AG04449 (cell line): ENCODE data around the gene S100A14.

Experiments
- CTCF ChIA-PET: fragments of 350-600 bp; formaldehyde crosslinking; extraction: SDS; loops from one replicate; lab custom pipeline; 2021; ENCODE audit warnings: antibody characterized with exemption; lab: Yijun Ruan, JAX
- POLR2A ChIA-PET: fragments of 400-600, 350-600 bp; formaldehyde crosslinking; extraction: SDS; loops from one replicate; lab custom pipeline; 2020; ENCODE audit warnings: antibody characterized with exemption, inconsistent platforms; lab: Yijun Ruan, JAX
- DNase-seq: peaks from one replicate; pipeline ENCODE4 v3.0.0-alpha.2; 2010; ENCODE audit warnings: low read depth, low spot score
- H3K4me3 ChIP-seq: 2 replicates; pipeline ENCODE4 v1.5.1; 2011; ENCODE audit warnings: low read depth, mild to moderate bottlenecking, control low read depth, low read length
- CTCF ChIP-seq: IDR thresholded peaks from one replicate; pipeline ENCODE4 v1.5.1; 2011; ENCODE audit warnings: mild to moderate bottlenecking, moderate library complexity, low read length, control low read depth, inconsistent platforms; ENCODE audit not compliant: insufficient read depth; ENCODE audit errors: missing control alignments

S100A14 gene

GRCh38 chr1:153614189-153614900, 1.8 kb downstream of the S100A14 start:
- DNase-seq = no peak
- no peak overlapping the region for H3K4me3 ChIP-seq
- POLR2A ChIA-PET = interaction anchor here (1.2 to 9.4 kb wide), 4 partner anchors 9 to 80 kb away, joined by 3 to 127 read pairs (median 8); partner anchors contain the start of gene S100A13
- CTCF ChIA-PET = interaction anchor here (1.0 to 12.8 kb wide), 7 partner anchors 11 to 105 kb away, joined by 3 to 178 read pairs (median 24); partner anchors contain the start of genes CHTOP, S100A1 and S100A13
- peak; percentile 19 for TF ChIP-seq CTCF

- no peak for TF ChIP-seq CTCF
- ChIA-PET CTCF (interaction anchor here (1.6 to 12.8 kb wide), 6 partner anchors 7 to 104 kb away, joined by 4 to 178 read pairs (median 58); partner anchors contain the start of genes CHTOP, S100A1 and S100A13), POLR2A (interaction anchor here (0.6 to 9.4 kb wide), 11 partner anchors 8 to 107 kb away, joined by 3 to 127 read pairs (median 6); partner anchors contain the start of genes CHTOP, S100A1, S100A13 and S100A6)
- peak overlapping the region; percentile 83 for H3K4me3 ChIP-seq
- no peak for DNase-seq
Measured at GRCh38 chr1:153613406-153613805, 2.7 kb downstream of the S100A14 start.

- POLR2A ChIA-PET = interaction anchor here (0.6 to 9.4 kb wide), 14 partner anchors 9 to 106 kb away, joined by 3 to 127 read pairs (median 6); partner anchors contain the start of genes CHTOP, S100A1, S100A13 and S100A6
- peak within 1 kb of the TSS; percentile 83 for H3K4me3 ChIP-seq
- TF ChIP-seq CTCF = no peak
- DNase-seq = no peak
- CTCF ChIA-PET = interaction anchor here (0.6 to 12.8 kb wide), 12 partner anchors 8 to 373 kb away, joined by 3 to 178 read pairs (median 4); partner anchors contain the start of genes CHTOP, RAB13, S100A1 and S100A13
Measured at GRCh38 chr1:153612755-153613331, 3.3 kb downstream of the S100A14 start, which contains the start of gene S100A16. Gene S100A16, minus strand, starts transcription at chr1:153613137. Its CDS starts 4,986 bp downstream, at chr1:153608151.

- peak overlapping the region; percentile 83 for H3K4me3 ChIP-seq
- no peak for DNase-seq
- ChIA-PET POLR2A (interaction anchor here (0.7 to 9.4 kb wide), 11 partner anchors 8 to 105 kb away, joined by 3 to 127 read pairs (median 6); partner anchors contain the start of genes CHTOP, S100A1, S100A13 and S100A6), CTCF (interaction anchor here (0.6 to 12.8 kb wide), 13 partner anchors 8 to 374 kb away, joined by 3 to 178 read pairs (median 4); partner anchors contain the start of genes CHTOP, RAB13, S100A1 and S100A13)
- no peak for TF ChIP-seq CTCF
Measured at GRCh38 chr1:153612111-153612754, 3.9 kb downstream of the S100A14 start.

- ChIA-PET CTCF (interaction anchor here (0.9 to 12.8 kb wide), 7 partner anchors 9 to 102 kb away, joined by 3 to 178 read pairs (median 24); partner anchors contain the start of genes CHTOP, S100A1 and S100A13), POLR2A (interaction anchor here (1.5 to 9.4 kb wide), 4 partner anchors 15 to 77 kb away, joined by 4 to 127 read pairs (median 18); partner anchors contain the start of genes CHTOP, S100A13 and S100A6)
- no peak for TF ChIP-seq CTCF
- peak overlapping the region; percentile 83 for H3K4me3 ChIP-seq
- DNase-seq = no peak
Measured at GRCh38 chr1:153611356-153611755, 4.8 kb downstream of the S100A14 start.
